GM12875 (cell line): ENCODE data around the gene PCDHB16.

Experiments used
- H3K4me3 ChIP-seq: one replicate; pipeline ENCODE4 v1.5.1; 2011; ENCODE audit warnings: low read depth, low read length, control low read depth
- CTCF ChIP-seq: IDR thresholded peaks from 2 replicates; pipeline ENCODE4 v1.5.1; 2011; ENCODE audit warnings: low read depth, mild to moderate bottlenecking, control low read depth, inconsistent platforms, low read length, moderate library complexity, borderline replicate concordance; ENCODE audit not compliant: insufficient read depth

Gene PCDHB16

GRCh38 chr5:141234109-141234667 is 52.0 kb downstream of the PCDHB16 start:
- no peak overlapping the region for H3K4me3 ChIP-seq
- no peak for TF ChIP-seq CTCF
